Right lobe of liver (tissue), 6 donors: ENCODE measurements around the gene FEM1C. TPM values are rescaled to one million over a fixed set of nuclear protein-coding genes. Genes with fewer than 3 reads are reported as not detected.

ENCODE experiments used
- ATAC-seq, 4 donors: fragments of 200-7000 bp; cut with Tn5 transposase; one replicate each; pipeline ENCODE4 v1.9.1; 2020; ENCODE audit warnings: mild to moderate bottlenecking in 4 of 4, moderate library complexity in 4 of 4
- DNase-seq, 3 donors: peaks; one replicate each; pipeline ENCODE4 v3.0.0-alpha.2; 2020
- H3K27ac ChIP-seq, 3 donors: fragments of 200-600 bp; one replicate each; pipeline ENCODE4 v1.8.0; 2022
- H3K27me3 ChIP-seq, 2 donors: fragments of 200-600 bp; one replicate each; pipeline ENCODE4 v1.8.0; 2022
- H3K36me3 ChIP-seq, 4 donors: fragments of 200-600 bp; sonication (generic) in 1 of 4; one replicate each; pipeline versions ENCODE4 v1.5.1 to v1.8.0; 2017 to 2022; ENCODE audit warnings: control low read depth in 1 of 4
- H3K4me1 ChIP-seq, 4 donors: fragments of 200-600 bp; sonication (generic) in 1 of 4; one replicate each; pipeline versions ENCODE4 v1.5.1 to v1.8.0; 2017 to 2022; ENCODE audit warnings: control low read depth in 1 of 4
- H3K4me3 ChIP-seq, 3 donors: fragments of 200-600 bp; one replicate each; pipeline ENCODE4 v1.8.0; 2022
- H3K9me3 ChIP-seq, 4 donors: fragments of 200-600 bp; sonication (generic) in 1 of 4; one replicate each; pipeline versions ENCODE4 v1.5.1 to v1.8.0; 2017 to 2022; ENCODE audit warnings: control low read depth in 1 of 4
- CTCF ChIP-seq, 4 donors: fragments of 200-600 bp in 3 of 4; fragments of 450-650 bp in 1 of 4; IDR thresholded peaks; one replicate each; pipeline versions ENCODE4 v1.5.1 to v1.8.0; 2016 to 2022; ENCODE audit warnings: antibody characterized with exemption in 4 of 4, mild to moderate bottlenecking in 2 of 4
- POLR2A ChIP-seq: fragments of 450-650 bp; IDR thresholded peaks from one replicate; pipeline ENCODE4 v1.6.1; 2017; ENCODE audit warnings: antibody characterized with exemption, mild to moderate bottlenecking
- WGBS: methylation state at CpG from one replicate; pipeline ENCODE4 v1.1.6; 2018; ENCODE audit warnings: low coverage, low lambda C conversion rate; ENCODE audit not compliant: insufficient coverage; ENCODE audit errors: missing lambda C conversion rate; 5-methylcytosine and 5-hydroxymethylcytosine counted together
- intact Hi-C, 2 donors: fragments of 100-400 bp; cut with DNase I; formaldehyde crosslinking; loops; one replicate each; pipeline versions ENCODE4 v1.11.2 to v1.14.1; 2022
- total RNA-seq, 6 experiments: library from RNA; depleted of rRNA in 2 of 6; stranded (reverse); fragments of >200 nt in 2 of 6; fragmentation: NEBNext Ultra II Directional in 3 of 6; extraction: Animal tissue kit (Norgen Biotek cat#: 25700) in 3 of 6; gene quantifications; one replicate each; pipeline versions ENCODE4 v1.1.0 to v1.2.4, GENCODE V29; 2016 to 2023
- donor health status: DM: no; HTN: yes; CAD: no.
- donor health status: DM: no; HTN: no; CAD: no.
- donor health status: DM: no; HTN: no; CAD: no.
- donor health status: DM: no; HTN: yes; CAD: no.
- donor health status: DM: no; HTN: yes; CAD: no.

Gene FEM1C
- total RNA-seq, 6 experiments from 2014 or later, result 8.7 to 12.2 (median 11.0) TPM

- WGBS, result 80% methylated on average over 3 of the region's 3 CpGs
- no peak overlapping the region for H3K4me3 ChIP-seq
- no peak overlapping the region for H3K27ac ChIP-seq
- ATAC-seq, result no peak
- H3K4me1 ChIP-seq, result no peaks in the 10 kb centered on the region
- H3K9me3 ChIP-seq, result no peaks in the 10 kb centered on the region
- no peaks in the 10 kb centered on the region for H3K27me3 ChIP-seq
- TF ChIP-seq CTCF (IDR thresholded peaks at IDR 0.05), result no peak
- TF ChIP-seq POLR2A, result no peak
- no peak for DNase-seq
- intact Hi-C loops, result loop anchor here (5.0 to 10.0 kb wide), 2 partner anchors 264 to 267 kb away; no protein-coding TSS in a partner anchor
- H3K36me3 ChIP-seq, result peaks cover 0 to 6% (median 0%) of the 10 kb centered on the region in 4 donors
Observed at GRCh38 chr5:115579216-115579615, 34.6 kb upstream of the FEM1C start.

- Histone ChIP-seq H3K4me3 (no peak overlapping the region), H3K27me3 (no peaks in the 10 kb centered on the region), H3K27ac (no peak overlapping the region), H3K9me3 (no peaks in the 10 kb centered on the region), H3K4me1 (no peaks in the 10 kb centered on the region), H3K36me3 (peaks cover 0 to 6% (median 0%) of the 10 kb centered on the region in 4 donors)
- 62% methylated on average over 2 of the region's 3 CpGs for WGBS
- DNase-seq (no peak), ATAC-seq (no peak)
- TF ChIP-seq POLR2A (no peak), CTCF (IDR thresholded peaks at IDR 0.05) (no peak)
- intact Hi-C loops, result loop anchor here (5.0 to 10.0 kb wide), 2 partner anchors 264 to 266 kb away; no protein-coding TSS in a partner anchor
Observed at GRCh38 chr5:115578657-115579056, 34.1 kb upstream of the FEM1C start.

- TF ChIP-seq POLR2A (no peak), CTCF (IDR thresholded peaks at IDR 0.05) (no peak)
- Histone ChIP-seq H3K36me3 (peaks cover 0 to 6% (median 0%) of the 10 kb centered on the region in 4 donors), H3K27me3 (no peaks in the 10 kb centered on the region), H3K27ac (no peak overlapping the region), H3K4me1 (no peaks in the 10 kb centered on the region), H3K4me3 (no peak overlapping the region), H3K9me3 (no peaks in the 10 kb centered on the region)
- ATAC-seq (no peak), DNase-seq (no peak)
- intact Hi-C loops, result loop anchor here (5.0 to 10.0 kb wide), 2 partner anchors 263 to 265 kb away; no protein-coding TSS in a partner anchor
- 91% methylated on average over 4 of the region's 6 CpGs for WGBS
Observed at GRCh38 chr5:115577741-115578140, 33.2 kb upstream of the FEM1C start.

- Histone ChIP-seq H3K9me3 (no peaks in the 10 kb centered on the region), H3K36me3 (peaks cover 0 to 6% (median 0%) of the 10 kb centered on the region in 4 donors), H3K4me3 (no peak overlapping the region), H3K27ac (no peak overlapping the region), H3K27me3 (no peaks in the 10 kb centered on the region), H3K4me1 (no peaks in the 10 kb centered on the region)
- no peak for TF ChIP-seq POLR2A
- no peak for TF ChIP-seq CTCF (IDR thresholded peaks at IDR 0.05)
- no peak for DNase-seq
- WGBS, result 58% methylated on average over 2 of the region's 2 CpGs
- intact Hi-C loops, result loop anchor here (5.0 to 10.0 kb wide), 2 partner anchors 263 to 265 kb away; no protein-coding TSS in a partner anchor
- no peak for ATAC-seq
Observed at GRCh38 chr5:115577329-115577728, 32.8 kb upstream of the FEM1C start.
